ENCODE data around the gene PACSIN2. TPM values are rescaled to one million over a fixed set of nuclear protein-coding genes. Genes with fewer than 3 reads are reported as not detected.

PACSIN2 gene, protein sequence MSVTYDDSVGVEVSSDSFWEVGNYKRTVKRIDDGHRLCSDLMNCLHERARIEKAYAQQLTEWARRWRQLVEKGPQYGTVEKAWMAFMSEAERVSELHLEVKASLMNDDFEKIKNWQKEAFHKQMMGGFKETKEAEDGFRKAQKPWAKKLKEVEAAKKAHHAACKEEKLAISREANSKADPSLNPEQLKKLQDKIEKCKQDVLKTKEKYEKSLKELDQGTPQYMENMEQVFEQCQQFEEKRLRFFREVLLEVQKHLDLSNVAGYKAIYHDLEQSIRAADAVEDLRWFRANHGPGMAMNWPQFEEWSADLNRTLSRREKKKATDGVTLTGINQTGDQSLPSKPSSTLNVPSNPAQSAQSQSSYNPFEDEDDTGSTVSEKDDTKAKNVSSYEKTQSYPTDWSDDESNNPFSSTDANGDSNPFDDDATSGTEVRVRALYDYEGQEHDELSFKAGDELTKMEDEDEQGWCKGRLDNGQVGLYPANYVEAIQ
- 10 to 100 TPM; 33.5 to 35.1 TPM for total RNA-seq

DNA sequence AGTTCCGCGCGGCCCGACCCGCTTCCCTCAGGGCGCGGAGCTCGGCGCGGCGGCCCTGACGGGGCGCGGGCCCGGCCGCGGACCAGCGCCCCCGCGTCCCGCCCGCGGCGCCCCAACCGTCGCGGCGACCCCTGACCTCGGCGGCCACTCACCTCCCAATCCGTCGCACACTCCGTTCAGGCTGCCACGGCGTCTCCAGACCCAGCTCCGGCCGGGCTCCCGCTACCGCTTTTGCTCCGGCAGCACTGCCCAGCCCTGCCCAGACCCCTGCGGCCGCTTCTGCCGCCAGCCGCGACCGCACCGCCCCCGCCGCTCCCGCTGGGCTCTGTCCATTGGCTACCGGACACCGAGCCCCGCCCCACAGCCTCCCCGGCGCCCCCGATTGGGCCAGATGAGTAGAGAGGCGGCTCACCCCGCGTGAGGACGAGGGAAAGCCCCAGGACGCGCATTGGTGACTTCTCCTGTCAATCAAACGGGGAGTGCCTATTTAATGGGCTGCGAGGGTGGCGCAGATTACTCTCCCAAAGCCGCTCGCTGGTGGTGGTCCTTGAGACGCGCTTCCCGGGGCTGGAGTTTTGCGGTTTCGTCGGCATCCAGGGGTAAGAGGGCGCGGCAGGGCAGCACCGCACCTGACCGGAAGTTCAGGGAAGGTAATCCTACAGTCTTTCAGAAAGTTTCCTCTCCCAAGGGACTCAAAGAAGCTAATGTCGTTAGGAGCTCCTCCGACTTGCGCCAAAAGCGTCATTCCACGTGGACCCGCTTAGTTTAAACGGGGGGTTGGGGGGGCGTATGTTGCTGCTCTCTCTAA lies at the start of gene PACSIN2:
PACSIN2 (minus strand) TSS at position 281 of the 808 bp plus-strand sequence. CDS start 103,069 bp downstream, outside the sequence.
- Mint-ChIP-seq H3K36me3 (ENCODE audit: low read depth) (no peaks in the 10 kb centered on the region), H3K9me3 (no peaks in the 10 kb centered on the region), H3K27ac (peak within 1 kb of the TSS; percentile 69), H3K4me3 (peak within 1 kb of the TSS; percentile 93), H3K27me3 (peaks cover 2% of the 10 kb centered on the region), H3K4me1 (peaks cover 24% of the 10 kb centered on the region)
- DNase-seq = peak; percentile 99
- POLR2A ChIA-PET = interaction anchor here (0.6 to 4.7 kb wide), 16 partner anchors 9 to 400 kb away, joined by 3 to 32 read pairs (median 4); partner anchors contain the start of genes ARFGAP3 and POLDIP3
- CTCF ChIA-PET = interaction anchor here (1.1 to 2.0 kb wide), 3 partner anchors 14 to 19 kb away, joined by 3 to 8 read pairs (median 6); no protein-coding TSS in a partner anchor

DNA sequence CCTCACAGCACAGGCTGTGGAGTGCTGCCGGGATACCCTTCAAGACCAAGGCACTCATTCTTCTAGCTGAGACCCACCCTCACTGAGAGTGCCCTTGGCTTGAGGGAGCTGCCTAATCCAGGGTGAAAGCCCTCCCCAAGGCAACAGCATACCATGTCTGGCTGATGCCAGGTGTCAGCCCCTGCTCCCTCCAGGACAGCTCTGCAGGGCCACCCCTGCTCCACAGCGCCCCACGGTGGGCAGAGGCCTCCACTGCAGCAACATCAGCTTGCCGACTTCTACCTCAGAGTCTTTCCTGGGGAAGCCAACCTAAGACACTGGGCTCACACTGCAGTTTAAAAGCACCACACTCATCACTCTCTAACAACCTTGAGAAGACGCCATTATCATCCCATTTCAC lies 45.2 kb upstream of the PACSIN2 start:
- ChIA-PET CTCF (interaction anchor here (0.7 to 1.7 kb wide), 11 partner anchors 9 to 243 kb away, joined by 3 to 6 read pairs (median 4); no protein-coding TSS in a partner anchor), POLR2A (interaction anchor here (0.7 kb wide), 1 partner anchor 10 kb away, joined by 4 read pairs; no protein-coding TSS in a partner anchor)
- no peaks in the 10 kb centered on the region for H3K27me3 Mint-ChIP-seq
- H3K4me1 Mint-ChIP-seq = no peaks in the 10 kb centered on the region
- no peak overlapping the region for H3K4me3 Mint-ChIP-seq
- peak; percentile 63 for DNase-seq
- no peaks in the 10 kb centered on the region for H3K9me3 Mint-ChIP-seq
- H3K27ac Mint-ChIP-seq = no peak overlapping the region
- H3K36me3 Mint-ChIP-seq (ENCODE audit: low read depth) = no peaks in the 10 kb centered on the region

DNA sequence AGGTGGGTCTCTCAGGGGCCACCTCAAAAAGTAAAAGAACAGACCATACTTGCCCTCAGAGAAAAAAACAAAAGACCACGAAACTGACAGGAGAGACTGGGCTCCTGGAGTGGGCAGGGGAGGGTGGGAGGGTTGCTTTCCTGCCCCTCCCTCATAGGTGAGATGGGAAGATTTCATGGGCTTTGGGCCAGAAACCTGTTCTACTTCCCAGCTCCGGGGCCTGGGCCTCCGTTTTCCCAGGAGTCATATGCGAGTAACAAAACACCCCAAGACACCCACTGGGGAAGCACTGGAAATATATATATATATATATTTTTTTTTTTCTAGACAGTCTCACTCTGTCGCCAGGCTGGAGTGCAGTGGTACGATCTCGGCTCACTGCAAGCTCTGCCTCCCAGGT lies 42.7 kb upstream of the PACSIN2 start:
- Mint-ChIP-seq H3K4me3 (no peak overlapping the region), H3K4me1 (no peaks in the 10 kb centered on the region), H3K36me3 (ENCODE audit: low read depth) (no peaks in the 10 kb centered on the region), H3K27me3 (no peaks in the 10 kb centered on the region), H3K9me3 (no peaks in the 10 kb centered on the region), H3K27ac (no peak overlapping the region)
- ChIA-PET POLR2A (no interaction called here), CTCF (interaction anchor here (0.7 kb wide), 1 partner anchor 8 kb away, joined by 3 read pairs; no protein-coding TSS in a partner anchor)
- no peak for DNase-seq

DNA sequence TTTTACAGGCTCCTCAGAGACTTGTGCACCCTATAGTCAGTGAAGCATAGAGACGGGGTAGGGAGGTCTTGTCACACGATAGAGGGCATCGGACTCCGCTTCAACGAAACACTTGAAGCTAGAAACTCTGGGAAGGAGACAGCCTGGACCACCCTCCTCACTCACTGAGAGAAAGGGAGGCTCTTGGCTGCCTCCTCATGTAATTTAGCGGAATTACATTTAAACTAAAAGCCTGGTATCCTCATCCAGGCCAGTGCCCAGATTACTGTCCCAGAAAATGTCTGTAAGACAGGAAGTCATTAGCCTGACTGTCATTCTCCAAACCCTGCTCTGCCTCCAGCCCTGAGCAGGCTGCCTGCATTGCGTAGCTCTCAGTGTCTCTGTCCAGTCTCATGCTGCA lies 38.2 kb upstream of the PACSIN2 start:
- H3K36me3 Mint-ChIP-seq (ENCODE audit: low read depth) = no peaks in the 10 kb centered on the region
- H3K9me3 Mint-ChIP-seq = no peaks in the 10 kb centered on the region
- no peaks in the 10 kb centered on the region for H3K4me1 Mint-ChIP-seq
- no peaks in the 10 kb centered on the region for H3K27me3 Mint-ChIP-seq
- no peak for DNase-seq
- ChIA-PET CTCF (no interaction called here), POLR2A (no interaction called here)
- no peak overlapping the region for H3K27ac Mint-ChIP-seq
- H3K4me3 Mint-ChIP-seq = no peak overlapping the region

DNA sequence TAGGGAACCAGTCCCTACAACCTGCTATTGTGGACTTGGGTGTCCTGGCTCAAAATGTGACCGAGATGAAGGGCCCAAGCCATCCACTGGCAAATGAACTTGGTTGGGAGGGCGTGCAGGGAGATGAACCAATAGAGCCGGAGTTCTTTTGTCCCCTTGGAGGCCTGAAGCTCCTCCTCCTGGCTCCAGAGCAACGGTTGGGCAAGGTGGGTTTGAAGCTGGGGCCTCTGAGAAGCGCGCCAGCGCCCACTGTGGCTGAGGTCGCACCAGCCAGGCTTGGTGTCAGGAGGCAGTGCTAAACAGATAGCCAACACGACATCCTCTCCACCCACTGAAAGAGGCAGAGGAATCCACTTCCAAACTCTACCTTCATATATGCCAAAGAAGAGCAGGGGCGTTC lies 36.0 kb upstream of the PACSIN2 start:
- DNase-seq = no peak
- H3K27me3 Mint-ChIP-seq = no peaks in the 10 kb centered on the region
- H3K36me3 Mint-ChIP-seq (ENCODE audit: low read depth) = no peaks in the 10 kb centered on the region
- H3K4me1 Mint-ChIP-seq = no peaks in the 10 kb centered on the region
- ChIA-PET POLR2A (interaction anchor here (1.7 kb wide), 1 partner anchor 9 kb away, joined by 4 read pairs; no protein-coding TSS in a partner anchor), CTCF (interaction anchor here (1.5 kb wide), 1 partner anchor 9 kb away, joined by 5 read pairs; no protein-coding TSS in a partner anchor)
- H3K27ac Mint-ChIP-seq = no peak overlapping the region
- no peak overlapping the region for H3K4me3 Mint-ChIP-seq
- no peaks in the 10 kb centered on the region for H3K9me3 Mint-ChIP-seq

DNA sequence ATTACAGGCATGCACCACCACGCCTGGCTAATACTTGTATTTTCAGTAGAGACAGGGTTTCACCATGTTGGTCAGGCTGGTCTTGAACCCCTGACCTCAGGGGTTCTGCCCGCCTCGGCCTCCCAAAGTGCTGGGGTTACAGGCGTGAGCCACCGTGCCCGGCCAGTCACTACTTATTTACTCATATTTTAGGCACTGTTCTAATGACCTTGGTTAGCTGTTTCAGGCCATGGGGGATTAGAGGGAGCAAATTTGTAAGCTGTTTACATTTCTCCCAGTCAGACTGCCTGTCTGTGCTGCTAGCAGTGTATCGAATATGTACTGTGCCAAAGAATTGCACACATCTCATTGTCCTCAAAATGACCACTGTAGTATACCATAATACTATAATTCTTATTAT lies 32.7 kb upstream of the PACSIN2 start:
- H3K27me3 Mint-ChIP-seq = no peaks in the 10 kb centered on the region
- no peaks in the 10 kb centered on the region for H3K9me3 Mint-ChIP-seq
- CTCF ChIA-PET = no interaction called here
- H3K4me3 Mint-ChIP-seq = no peak overlapping the region
- H3K4me1 Mint-ChIP-seq = no peaks in the 10 kb centered on the region
- no peak for DNase-seq
- H3K27ac Mint-ChIP-seq = no peak overlapping the region
- POLR2A ChIA-PET = no interaction called here
- H3K36me3 Mint-ChIP-seq (ENCODE audit: low read depth) = no peaks in the 10 kb centered on the region

DNA sequence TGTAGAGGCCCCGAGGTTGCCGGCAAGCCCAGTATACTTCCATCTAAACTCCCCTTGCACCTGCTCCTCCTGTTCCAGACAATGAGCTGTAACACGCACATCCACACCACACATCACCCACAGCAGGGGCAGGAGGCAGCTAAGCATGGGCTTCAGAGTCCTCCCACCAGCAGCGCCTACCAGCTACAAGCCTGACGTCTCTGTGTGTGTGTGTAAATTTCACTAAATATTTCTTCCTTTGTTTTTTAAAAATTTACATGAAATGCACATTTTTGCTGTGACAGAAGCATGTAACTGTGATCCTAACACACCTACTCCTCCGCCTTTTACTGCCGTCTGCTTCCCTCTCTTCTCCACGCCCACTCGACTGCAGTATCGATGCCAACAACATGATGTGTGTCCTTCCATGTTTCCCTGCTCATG lies 29.4 kb upstream of the PACSIN2 start:
- no peaks in the 10 kb centered on the region for H3K27me3 Mint-ChIP-seq
- no peak overlapping the region for H3K27ac Mint-ChIP-seq
- no peaks in the 10 kb centered on the region for H3K36me3 Mint-ChIP-seq (ENCODE audit: low read depth)
- H3K4me1 Mint-ChIP-seq = no peaks in the 10 kb centered on the region
- ChIA-PET POLR2A (no interaction called here), CTCF (no interaction called here)
- no peak for DNase-seq
- H3K9me3 Mint-ChIP-seq = no peaks in the 10 kb centered on the region
- no peak overlapping the region for H3K4me3 Mint-ChIP-seq

DNA sequence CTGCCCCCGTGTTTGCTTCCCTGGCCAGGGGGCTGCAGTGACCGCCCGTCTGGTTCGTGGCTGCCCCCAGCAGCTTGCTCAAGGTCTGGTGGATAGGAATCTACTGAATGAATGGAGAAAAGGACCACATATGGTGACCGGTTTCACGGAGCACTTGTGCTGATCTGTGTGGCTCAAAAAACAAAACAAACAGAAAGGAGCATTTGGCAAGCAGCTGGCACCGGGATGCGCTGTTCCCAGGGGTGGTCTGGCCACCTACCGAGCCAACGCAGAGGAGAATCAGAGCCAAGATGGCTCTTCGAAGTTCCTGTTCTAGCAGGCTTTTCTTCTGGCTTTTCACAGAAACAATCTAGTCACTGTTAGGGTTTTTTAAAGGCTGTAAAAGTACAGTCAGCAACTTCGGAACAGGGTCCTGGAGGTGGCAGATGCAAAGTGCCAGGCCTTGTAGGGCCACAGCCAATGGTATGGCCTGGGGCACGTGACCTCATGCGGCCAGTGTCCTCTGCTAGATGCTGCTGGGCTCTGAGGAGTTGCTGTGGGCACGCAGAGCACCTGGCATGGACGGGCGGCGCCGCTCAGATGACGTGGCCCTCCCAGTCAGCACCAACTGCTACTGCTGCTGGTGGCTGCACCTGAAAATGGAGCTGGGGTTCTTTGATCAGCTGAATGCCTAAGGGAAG lies 27.3 kb upstream of the PACSIN2 start:
- Mint-ChIP-seq H3K36me3 (ENCODE audit: low read depth) (no peaks in the 10 kb centered on the region), H3K9me3 (no peaks in the 10 kb centered on the region), H3K4me1 (no peaks in the 10 kb centered on the region), H3K4me3 (no peak overlapping the region), H3K27ac (no peak overlapping the region), H3K27me3 (no peaks in the 10 kb centered on the region)
- POLR2A ChIA-PET = interaction anchor here (0.8 kb wide), 1 partner anchor 27 kb away, joined by 3 read pairs; the partner anchor contains the start of gene PACSIN2
- CTCF ChIA-PET = interaction anchor here (0.9 kb wide), 1 partner anchor 17 kb away, joined by 5 read pairs; no protein-coding TSS in a partner anchor
- no peak for DNase-seq

DNA sequence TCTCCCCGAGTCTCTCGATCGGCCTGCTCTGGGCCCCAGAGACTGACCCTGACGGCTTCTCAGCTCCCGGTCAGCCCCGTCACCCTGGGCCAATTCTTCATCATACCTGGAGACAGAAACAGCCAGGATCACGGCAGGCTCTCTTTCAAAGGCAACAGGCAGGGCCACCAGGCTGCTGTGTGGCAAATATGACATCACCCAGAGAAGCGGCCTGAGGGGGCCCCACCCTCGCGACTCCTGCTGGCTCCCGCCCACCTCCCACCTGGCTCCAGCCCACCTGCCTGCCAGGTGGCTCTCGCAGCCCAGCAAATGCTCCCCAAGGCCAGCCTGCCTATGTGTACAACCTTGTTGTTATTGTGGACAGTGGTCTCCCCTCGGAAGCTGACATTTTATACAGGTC lies 24.9 kb upstream of the PACSIN2 start:
- H3K36me3 Mint-ChIP-seq (ENCODE audit: low read depth) = no peaks in the 10 kb centered on the region
- H3K27ac Mint-ChIP-seq = no peak overlapping the region
- POLR2A ChIA-PET = no interaction called here
- H3K4me1 Mint-ChIP-seq = no peaks in the 10 kb centered on the region
- no peak overlapping the region for H3K4me3 Mint-ChIP-seq
- no peak for DNase-seq
- CTCF ChIA-PET = no interaction called here
- H3K9me3 Mint-ChIP-seq = no peaks in the 10 kb centered on the region
- H3K27me3 Mint-ChIP-seq = no peaks in the 10 kb centered on the region

DNA sequence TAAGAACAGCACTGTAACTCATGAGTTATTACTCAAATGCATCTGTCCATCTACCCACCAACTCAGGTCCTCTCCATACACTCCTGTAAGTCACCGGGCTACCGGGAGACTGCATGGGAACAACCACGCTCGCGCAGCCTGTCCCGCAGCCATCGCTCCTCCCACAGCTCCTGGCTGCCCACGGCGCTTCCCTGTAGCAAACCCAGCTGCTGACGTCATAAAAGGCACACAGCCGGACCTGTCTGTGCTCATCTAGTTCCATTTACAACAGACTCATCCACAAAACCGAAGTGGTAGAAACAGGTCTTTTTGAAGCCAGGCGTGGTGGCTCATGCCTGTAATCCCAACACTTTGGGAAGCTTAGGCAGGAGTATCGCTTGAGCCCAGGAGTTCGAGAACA lies 23.4 kb upstream of the PACSIN2 start:
- H3K9me3 Mint-ChIP-seq = no peaks in the 10 kb centered on the region
- H3K27ac Mint-ChIP-seq = no peak overlapping the region
- CTCF ChIA-PET = no interaction called here

DNA sequence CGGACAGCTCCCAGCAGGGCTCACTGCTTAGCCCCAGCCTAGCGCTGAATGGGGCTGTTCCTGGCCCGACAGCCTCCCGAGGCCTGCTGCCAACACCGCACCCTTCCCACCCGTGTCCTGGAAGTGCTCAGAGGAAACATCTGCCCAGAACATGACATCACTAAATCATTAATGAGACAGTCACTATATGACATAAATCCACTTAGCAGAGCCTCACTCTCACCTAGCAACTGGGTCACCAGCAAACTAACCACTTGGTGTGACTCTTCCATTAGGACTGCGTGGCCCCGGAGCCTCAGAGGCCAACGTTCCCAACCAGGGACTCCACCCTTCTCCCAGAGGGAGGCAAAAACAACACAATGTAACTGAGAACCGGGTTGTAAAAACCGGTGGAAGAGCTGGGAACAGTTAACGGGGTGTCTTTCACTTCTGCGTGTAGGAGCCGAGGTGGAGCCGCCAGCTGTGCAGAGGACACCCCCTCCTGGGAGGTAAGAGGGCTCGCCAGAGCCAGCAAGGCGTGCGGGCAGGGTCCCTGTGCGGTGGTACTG lies 21.4 kb upstream of the PACSIN2 start:
- ChIA-PET POLR2A (no interaction called here), CTCF (no interaction called here)
- peaks cover 2% of the 10 kb centered on the region for H3K4me1 Mint-ChIP-seq
- no peaks in the 10 kb centered on the region for H3K36me3 Mint-ChIP-seq (ENCODE audit: low read depth)
- H3K9me3 Mint-ChIP-seq = no peaks in the 10 kb centered on the region
- H3K27ac Mint-ChIP-seq = no peak overlapping the region
- H3K4me3 Mint-ChIP-seq = no peak overlapping the region
- H3K27me3 Mint-ChIP-seq = no peaks in the 10 kb centered on the region
- no peak for DNase-seq

More for the DNA sequence above, 23.4 kb upstream of the PACSIN2 start:
- POLR2A ChIA-PET = no interaction called here
- Mint-ChIP-seq H3K4me3 (no peak overlapping the region), H3K27me3 (no peaks in the 10 kb centered on the region), H3K36me3 (ENCODE audit: low read depth) (no peaks in the 10 kb centered on the region), H3K4me1 (peaks cover 2% of the 10 kb centered on the region)
- no peak for DNase-seq

DNA sequence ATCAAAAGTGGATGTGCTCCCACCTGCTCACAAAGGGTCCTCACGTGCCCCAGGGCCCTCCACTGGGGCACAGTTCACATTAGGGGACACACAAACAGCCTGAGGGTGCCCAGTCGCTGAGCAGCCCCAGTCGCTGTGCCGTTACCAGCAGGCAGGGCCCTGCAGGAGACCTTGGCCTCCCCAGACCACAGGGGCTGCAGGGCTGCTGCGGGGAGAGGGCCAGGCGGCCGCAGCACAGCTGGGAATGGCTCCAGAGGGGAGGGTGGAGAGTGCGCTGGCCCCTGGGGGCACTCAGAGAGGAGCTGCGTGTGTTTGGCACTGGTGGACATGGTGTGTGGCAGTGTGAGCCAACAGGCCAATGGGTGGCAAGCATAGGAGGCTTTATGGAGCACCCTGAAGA lies 20.3 kb upstream of the PACSIN2 start:
- H3K4me3 Mint-ChIP-seq = no peak overlapping the region
- no peaks in the 10 kb centered on the region for H3K9me3 Mint-ChIP-seq
- ChIA-PET POLR2A (no interaction called here), CTCF (interaction anchor here (1.4 kb wide), 1 partner anchor 179 kb away, joined by 3 read pairs; no protein-coding TSS in a partner anchor)
- H3K36me3 Mint-ChIP-seq (ENCODE audit: low read depth) = no peaks in the 10 kb centered on the region
- no peak overlapping the region for H3K27ac Mint-ChIP-seq
- H3K4me1 Mint-ChIP-seq = peaks cover 2% of the 10 kb centered on the region
- no peaks in the 10 kb centered on the region for H3K27me3 Mint-ChIP-seq
- DNase-seq = no peak

Data from activated CD4-positive, alpha-beta memory T cell treated with anti-CD3 and anti-CD28 coated beads, Interleukin-2, amount 10 ng/mL, durations not matched to agents 7 days and 5 days (primary cell).